A172 (cell line): ENCODE measurements around the gene ANO2. TPM values are rescaled to one million over a fixed set of nuclear protein-coding genes. Genes with fewer than 3 reads are reported as not detected.
"Not testable (repeated sequence)": the region's sequence is repeated elsewhere in the genome, so short reads cannot be mapped to it uniquely, and the experiment has no call there.

ENCODE experiments used
- DNase-seq: peaks from one replicate; pipeline ENCODE4 v3.0.0-alpha.2; 2015; ENCODE audit warnings: low spot score
- total RNA-seq: library from RNA; depleted of rRNA; stranded (reverse); fragments of >200 nt; shearing (Covaris generic); gene quantifications from 2 replicates; pipeline ENCODE4 v1.2.3, GENCODE V29; 2014

Gene ANO2
- total RNA-seq, 1 experiment from 2014 or later = 2.1 TPM

DNA sequence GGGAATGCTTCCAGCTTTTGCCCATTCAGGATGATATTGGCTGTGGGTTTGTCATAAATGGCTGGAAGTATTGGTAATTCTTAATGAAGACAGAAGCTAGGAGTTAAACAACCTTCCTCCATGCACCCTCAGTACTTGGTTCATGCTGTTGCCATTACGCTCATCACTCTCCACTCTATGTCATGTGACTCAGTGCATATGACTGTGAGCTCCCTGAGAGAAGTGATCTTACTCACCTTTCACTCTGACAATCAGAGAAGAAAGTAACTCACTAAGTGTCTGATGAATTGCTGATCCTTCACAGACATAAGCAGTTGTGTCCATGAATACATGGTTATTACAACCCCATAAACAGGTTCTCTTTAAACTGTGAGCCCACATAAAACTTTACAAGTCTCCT, 275.4 kb downstream of the ANO2 start:
- DNase-seq = not testable (repeated sequence)

DNA sequence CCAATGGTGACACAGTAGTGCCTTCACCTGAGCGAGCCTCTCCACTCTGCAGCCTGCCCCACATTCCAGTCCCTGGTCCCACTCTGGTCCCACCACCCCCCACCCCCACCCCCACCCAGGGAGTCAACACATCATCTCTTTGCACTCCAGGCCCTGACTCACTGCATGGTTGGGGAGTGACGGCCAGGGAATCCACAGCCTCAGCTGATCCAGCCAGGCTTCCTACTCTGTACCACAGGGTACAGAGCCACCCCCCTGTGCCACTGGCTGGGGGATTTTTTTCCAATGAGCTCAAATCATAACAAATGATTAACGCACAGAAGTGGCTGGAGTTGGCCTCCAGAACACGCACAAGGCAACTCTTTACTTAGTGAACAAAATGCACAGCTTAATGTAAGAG, 279.4 kb downstream of the ANO2 start:
- no peak for DNase-seq

DNA sequence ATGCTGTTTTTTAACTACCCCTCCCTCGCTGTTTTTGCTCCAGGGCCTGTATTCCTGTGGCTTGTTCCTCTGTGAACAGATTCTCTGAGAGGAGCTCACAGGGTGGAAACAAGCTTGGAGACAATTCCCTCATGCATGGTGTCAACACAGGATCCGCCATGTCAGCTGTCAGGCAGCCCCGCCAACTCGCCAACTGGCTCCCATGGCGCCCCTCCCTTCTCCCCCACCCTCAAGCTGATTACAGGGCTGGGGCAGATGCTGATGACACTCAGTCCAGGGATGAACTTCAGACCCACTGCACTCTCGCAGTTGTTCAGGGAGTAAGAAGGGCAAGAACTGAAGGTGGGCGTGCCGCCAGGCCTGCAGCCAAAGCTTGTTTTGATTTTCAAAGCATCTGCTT, 283.2 kb downstream of the ANO2 start:
- no peak for DNase-seq

GRCh38 chr12:5660238-5660637, 284.8 kb downstream of the ANO2 start:
- DNase-seq = no peak

DNA sequence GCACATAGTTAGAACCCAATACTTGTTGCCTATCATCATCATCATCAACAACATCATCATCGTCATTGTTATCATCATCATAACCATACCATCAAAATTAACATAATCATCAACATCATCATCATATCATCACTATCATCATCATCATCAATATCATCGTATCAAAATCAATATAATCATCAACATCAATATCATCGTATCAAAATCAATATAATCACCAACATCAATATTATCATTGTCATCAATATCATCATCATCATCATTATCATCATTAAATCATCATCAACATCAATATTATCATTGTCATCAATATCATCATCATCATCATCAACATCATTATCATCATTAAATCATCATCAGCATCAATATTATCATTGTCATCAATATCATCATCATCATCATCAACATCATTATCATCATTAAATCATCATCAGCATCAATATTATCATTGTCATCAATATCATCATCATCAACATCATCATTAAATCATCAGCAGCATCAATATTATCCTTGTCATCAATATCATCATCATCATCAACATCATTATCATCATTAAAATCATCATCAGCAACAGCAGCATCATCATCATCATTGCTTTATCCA, 286.6 kb downstream of the ANO2 start:
- not testable (repeated sequence) for DNase-seq

- DNase-seq = no peak
Measured at GRCh38 chr12:5656836-5657235, 288.2 kb downstream of the ANO2 start.

DNA sequence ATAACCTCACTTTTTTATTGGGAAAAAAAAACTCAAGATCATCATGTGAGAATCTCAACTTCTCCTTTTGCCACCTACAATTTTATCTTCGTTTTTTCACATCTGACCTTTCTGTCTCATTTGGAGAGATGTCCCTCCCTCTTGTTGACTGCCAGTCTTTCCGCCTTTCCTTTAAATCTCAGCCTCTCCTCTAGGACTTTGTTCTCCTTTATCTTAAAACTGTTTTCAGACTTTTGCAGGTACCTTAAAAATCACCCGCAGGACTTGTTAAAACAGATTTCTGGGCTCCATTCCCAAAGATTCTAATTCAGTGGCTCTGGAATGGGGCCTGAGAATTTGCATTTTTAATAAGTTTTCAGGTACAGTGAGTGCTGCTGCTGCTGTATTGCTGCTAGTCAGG, 289.9 kb downstream of the ANO2 start:
- DNase-seq = no peak

GRCh38 chr12:5654019-5654418, 291.0 kb downstream of the ANO2 start:
- DNase-seq = no peak

- no peak for DNase-seq
Measured at GRCh38 chr12:5650829-5651461, 294.1 kb downstream of the ANO2 start.

GRCh38 chr12:5650281-5650680, 294.8 kb downstream of the ANO2 start:
- DNase-seq = no peak

- peak; percentile 1 for DNase-seq
Measured at GRCh38 chr12:5648692-5649359, 296.2 kb downstream of the ANO2 start.

DNA sequence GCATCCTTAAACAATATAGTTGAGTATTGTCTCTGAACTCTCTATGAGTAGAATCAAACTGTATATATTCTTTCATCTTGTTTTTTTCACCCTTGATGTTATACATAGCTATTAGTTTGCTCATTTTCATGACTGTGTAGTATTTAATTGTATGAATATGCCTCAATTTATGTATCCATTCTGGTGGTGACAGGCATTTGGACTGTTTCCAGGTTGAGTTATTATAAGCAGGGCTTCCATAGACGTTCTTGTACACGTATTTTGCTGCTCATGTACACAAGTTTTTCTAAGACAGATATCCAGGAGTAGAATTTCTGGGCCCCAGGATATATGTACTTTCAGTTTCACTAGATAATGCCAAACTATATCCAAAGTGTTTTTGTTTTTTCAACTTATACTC, 301.8 kb downstream of the ANO2 start:
- DNase-seq = no peak

DNA sequence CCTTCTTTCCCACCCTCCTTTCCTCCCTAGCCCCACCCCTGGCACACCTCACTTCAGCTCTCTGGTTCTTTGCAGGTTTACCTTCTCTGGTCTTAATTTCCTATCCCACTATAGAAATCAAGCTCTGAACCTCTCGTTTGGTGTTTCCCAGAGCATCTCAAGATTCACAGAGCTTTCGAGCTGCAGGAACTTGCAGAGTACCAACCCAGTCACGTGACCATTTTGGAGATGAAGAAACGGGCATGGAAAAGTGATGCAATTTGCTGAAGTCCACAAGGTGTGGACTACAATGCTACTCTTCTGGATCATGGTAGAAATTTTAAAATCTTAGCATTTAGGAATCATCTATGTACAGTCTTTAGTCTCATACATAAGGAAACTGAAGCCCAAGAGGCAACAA, 307.4 kb downstream of the ANO2 start:
- no peak for DNase-seq

DNA sequence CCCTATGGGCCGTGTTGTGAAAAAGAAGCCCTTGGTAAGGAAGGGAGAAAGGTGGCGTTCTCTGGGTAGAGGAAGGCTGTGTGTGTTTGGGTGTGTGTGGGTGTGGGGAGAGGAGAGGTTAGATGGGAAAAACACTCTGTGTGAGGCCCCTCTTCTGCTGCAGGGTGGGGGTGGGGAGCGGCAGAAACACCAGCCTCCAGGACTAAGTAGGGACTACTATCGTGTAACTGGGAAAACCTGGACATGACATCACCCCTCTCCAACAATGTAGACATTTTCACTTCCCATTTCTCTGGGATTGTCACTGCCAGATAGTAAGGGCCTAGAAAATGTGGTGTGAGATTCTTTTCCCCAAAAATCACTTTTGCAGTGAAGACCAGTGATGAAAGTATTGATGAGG, 308.2 kb downstream of the ANO2 start:
- DNase-seq = no peak

GRCh38 chr12:5633106-5633505, 312.0 kb downstream of the ANO2 start:
- DNase-seq = no peak

- no peak for DNase-seq
Measured at GRCh38 chr12:5632453-5632852, 312.6 kb downstream of the ANO2 start.

- no peak for DNase-seq
Measured at GRCh38 chr12:5631497-5631896, 313.6 kb downstream of the ANO2 start.

DNA sequence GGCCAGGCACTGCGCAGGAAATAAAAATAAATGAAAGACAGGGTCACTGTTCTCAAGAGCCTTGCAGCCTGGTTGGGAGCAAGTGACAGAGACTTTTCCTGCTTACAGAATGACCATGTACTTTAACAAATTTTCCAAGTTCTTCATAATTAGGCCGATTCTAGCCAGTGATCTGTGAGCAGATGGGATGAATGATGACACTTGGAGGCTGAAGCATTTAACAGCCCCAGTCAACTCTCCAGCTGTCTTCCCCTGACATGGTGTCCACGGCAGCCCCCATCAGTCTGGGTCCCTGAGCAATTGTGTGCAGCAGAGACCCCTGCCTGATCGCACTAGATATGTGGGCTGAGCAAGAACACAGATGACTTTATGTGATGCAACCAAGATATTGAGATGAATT, 314.3 kb downstream of the ANO2 start:
- DNase-seq = no peak

GRCh38 chr12:5628501-5628900, 316.6 kb downstream of the ANO2 start:
- no peak for DNase-seq

DNA sequence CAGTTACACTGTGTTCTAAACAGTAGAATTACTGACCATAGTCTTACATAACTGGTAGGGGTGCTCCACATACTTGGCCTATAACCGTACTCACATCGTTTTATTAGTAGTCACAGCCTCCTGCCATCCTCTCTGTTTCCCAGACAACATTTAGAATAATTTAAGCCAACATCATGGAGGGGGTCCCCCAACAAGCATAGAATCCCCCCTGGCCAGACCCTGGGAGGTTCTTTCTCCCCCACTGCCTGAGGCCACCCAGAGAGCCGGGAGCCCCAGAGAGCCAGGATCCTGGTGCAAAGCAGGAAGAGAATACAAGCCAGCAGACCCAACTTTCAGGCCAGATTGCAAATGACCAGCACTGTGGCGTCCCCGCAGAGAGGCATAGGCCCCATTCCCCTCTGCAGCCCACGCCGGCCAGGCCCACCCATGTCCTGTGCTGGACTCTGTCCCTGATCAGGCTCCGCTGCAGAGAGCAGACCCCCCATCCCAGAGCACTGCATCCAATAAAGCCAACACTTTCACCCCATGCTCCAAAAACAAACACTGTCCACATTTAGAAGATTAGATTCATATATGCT, 317.9 kb downstream of the ANO2 start:
- no peak for DNase-seq

GRCh38 chr12:5626151-5626550, 318.9 kb downstream of the ANO2 start:
- DNase-seq = no peak

DNA sequence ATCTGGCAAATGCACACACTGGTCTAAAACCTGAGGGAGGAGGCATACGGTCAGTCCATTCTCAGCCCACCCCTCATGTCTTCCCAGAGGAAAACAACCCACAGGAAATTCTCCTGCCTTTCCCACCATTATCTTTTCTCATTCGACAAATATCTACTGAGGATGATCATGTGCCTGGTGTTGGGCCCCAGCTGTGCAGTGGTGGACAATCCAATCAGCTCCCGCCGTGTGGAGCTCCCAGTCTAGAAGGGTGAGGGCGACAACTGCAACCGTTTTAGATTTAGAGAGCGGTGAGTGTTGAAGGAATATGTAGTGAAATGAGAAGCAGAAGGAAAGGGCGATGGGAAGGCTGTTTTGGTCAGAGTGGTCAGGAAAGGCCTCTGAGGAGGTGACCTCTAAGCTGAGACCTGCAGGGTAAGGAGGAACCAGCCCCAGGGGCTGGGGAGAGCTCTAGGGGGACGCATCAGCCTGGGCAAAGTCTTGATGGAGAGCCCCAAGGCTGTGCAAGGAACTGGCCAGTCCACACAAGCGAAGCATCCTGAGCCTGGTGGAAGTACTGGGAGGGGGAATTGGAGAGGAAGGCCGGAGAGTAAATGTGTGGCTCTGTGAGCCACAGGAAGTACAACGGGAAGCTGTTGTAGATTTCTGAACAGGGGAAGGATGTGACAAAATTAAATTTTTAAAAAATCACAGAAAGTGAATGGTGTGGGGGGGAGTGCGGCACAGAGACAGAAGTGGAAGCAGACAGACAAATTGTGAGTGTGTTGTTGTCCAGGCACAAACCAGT, 320.4 kb downstream of the ANO2 start:
- DNase-seq = no peak
